ENCODE measurements around the gene PDE4D. TPM values are rescaled to one million over a fixed set of nuclear protein-coding genes. Genes with fewer than 3 reads are reported as not detected.
A peak's percentile ranks its signal among the peaks of the same experiment; 100 is the strongest.

PDE4D gene
- 5.4 TPM for polyA plus RNA-seq (2013, experiment 1 of 2)
- polyA plus RNA-seq (2013, experiment 2 of 2): 5.4 TPM

DNA sequence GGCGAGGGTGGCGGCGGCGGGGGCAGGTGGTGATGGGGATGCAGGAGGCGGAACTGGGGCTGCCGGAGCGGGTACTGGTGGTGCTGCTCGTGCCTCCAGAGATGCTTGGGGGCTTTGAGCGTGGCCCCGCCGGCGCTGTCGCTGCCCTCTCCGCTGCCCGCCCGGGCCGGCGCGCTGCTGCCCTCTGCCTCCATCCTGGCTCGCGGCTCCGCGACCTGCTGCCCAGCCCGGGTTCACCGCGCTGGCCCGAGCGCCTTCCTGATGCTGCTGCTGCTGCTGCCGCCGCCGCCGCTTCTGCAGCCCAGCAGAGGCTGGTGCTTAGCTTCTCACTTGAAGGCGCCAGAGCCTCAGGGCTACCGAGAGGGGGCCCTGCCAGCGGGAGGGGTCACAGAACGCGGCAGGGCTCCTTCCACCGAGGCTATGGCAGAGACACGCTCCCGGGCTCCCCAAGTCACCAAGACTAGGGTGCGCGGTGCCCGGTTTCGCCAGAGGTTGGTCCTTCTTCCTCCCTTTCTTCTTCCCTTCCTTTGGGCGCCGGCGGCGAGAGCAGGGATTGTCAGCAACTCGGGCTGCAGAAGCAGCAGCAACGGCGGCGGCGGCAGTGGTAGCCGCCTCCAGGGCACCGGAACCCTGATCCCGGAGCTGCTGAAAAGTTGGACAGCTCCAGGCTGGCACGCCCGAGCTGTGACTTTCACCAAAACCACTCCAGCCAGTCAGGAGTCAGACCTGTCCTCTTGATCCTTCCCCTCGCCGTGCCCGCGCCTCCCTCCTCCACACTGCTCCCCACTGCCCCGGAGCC is at the start of gene PDE4D:
Gene PDE4D, minus strand, starts transcription at position 298 of the 799 bp plus-strand sequence.
- no peak within 1 kb of the TSS for H3K18ac ChIP-seq (ENCODE audit: low read depth in 1 of 2, low read length in 2 of 2)
- no peak within 1 kb of the TSS for H2AFZ ChIP-seq (ENCODE audit: low read depth, low read length)
- no peaks in the 10 kb centered on the region for H3K79me1 ChIP-seq (replicated peaks; ENCODE audit: low read length, poor library complexity, severe bottlenecking)
- no peak within 1 kb of the TSS for H2BK120ac ChIP-seq (ENCODE audit: low read depth, low read length)
- no peak within 1 kb of the TSS for H2BK12ac ChIP-seq (ENCODE audit: low read length in 2 of 2)
- no peak within 1 kb of the TSS for H4K8ac ChIP-seq (ENCODE audit: low read length)
- H3K4me1 ChIP-seq (ENCODE audit: control insufficient read depth, insufficient read depth, low read depth, low read length): peaks cover 15% of the 10 kb centered on the region
- H2BK5ac ChIP-seq (ENCODE audit: low read depth, low read length, poor library complexity, severe bottlenecking): no peak within 1 kb of the TSS
- H3K9ac ChIP-seq (ENCODE audit: low read length): no peak within 1 kb of the TSS
- H3K27me3 ChIP-seq (ENCODE audit: control insufficient read depth in 1 of 2, insufficient read depth in 1 of 2, low read length in 2 of 2): peaks cover 27 to 51% of the 10 kb centered on the region in 2 experiments
- H3K4me3 ChIP-seq (ENCODE audit: insufficient read depth in 1 of 2, low read depth in 1 of 2, low read length in 2 of 2): peak within 1 kb of the TSS in 1 of 2 experiments; percentile 63
- no peak within 1 kb of the TSS for H2BK15ac ChIP-seq (ENCODE audit: low read depth, poor library complexity, severe bottlenecking)
- H4K91ac ChIP-seq (ENCODE audit: low read length): no peak within 1 kb of the TSS
- H3K27ac ChIP-seq (ENCODE audit: low read length, poor library complexity, severe bottlenecking): no peak within 1 kb of the TSS
- no peak within 1 kb of the TSS for H2AK5ac ChIP-seq (ENCODE audit: low read length, severe bottlenecking)
- WGBS: under 1% methylated on average over 55 of the region's 63 CpGs
- no peak within 1 kb of the TSS for H3K4ac ChIP-seq (ENCODE audit: low read depth in 1 of 2, low read length in 2 of 2)
- peak within 1 kb of the TSS; percentile 59 for H3K4me2 ChIP-seq (ENCODE audit: low read length, poor library complexity, severe bottlenecking)
- no peak within 1 kb of the TSS for H3K23ac ChIP-seq (ENCODE audit: low read length in 2 of 2)
- H3K9me3 ChIP-seq (ENCODE audit: control insufficient read depth, low read length): no peaks in the 10 kb centered on the region
- H3K36me3 ChIP-seq (ENCODE audit: control insufficient read depth in 1 of 2, insufficient read depth in 2 of 2, low read depth in 1 of 2, low read length in 2 of 2): no peaks in the 10 kb centered on the region
- H3K14ac ChIP-seq (ENCODE audit: low read length in 2 of 2): no peak within 1 kb of the TSS
- DNase-seq: peak; percentile 77

DNA sequence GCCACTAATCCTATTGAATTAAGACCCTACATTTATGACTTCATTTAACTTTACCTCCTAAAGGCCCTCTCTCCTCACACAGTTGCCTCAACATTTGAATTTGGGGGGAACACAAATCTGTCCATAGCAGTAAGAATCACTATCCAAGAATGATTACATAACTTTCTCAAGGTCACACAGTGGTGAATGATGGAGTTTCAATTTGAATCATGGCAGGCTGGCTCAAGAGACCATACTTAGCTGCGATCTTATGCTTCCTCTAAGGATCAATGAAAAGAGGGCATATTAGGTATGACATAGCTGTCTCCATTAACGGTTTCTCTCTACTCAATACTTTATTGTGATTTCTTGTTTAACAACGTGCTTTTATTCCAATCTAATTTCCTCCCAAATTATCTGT is 44.1 kb upstream of the PDE4D start:
- H2BK12ac ChIP-seq (ENCODE audit: low read length in 2 of 2): no peak overlapping the region
- H2AK5ac ChIP-seq (ENCODE audit: low read length, severe bottlenecking): no peak overlapping the region
- H3K36me3 ChIP-seq (ENCODE audit: control insufficient read depth in 1 of 2, insufficient read depth in 2 of 2, low read depth in 1 of 2, low read length in 2 of 2): no peaks in the 10 kb centered on the region
- no peak overlapping the region for H3K27ac ChIP-seq (ENCODE audit: low read length, poor library complexity, severe bottlenecking)
- H3K18ac ChIP-seq (ENCODE audit: low read depth in 1 of 2, low read length in 2 of 2): no peak overlapping the region
- WGBS: 97% methylated on average over 3 of the region's 3 CpGs
- no peak overlapping the region for H3K23ac ChIP-seq (ENCODE audit: low read length in 2 of 2)
- H3K4me3 ChIP-seq (ENCODE audit: insufficient read depth in 1 of 2, low read depth in 1 of 2, low read length in 2 of 2): no peak overlapping the region
- no peak overlapping the region for H3K4ac ChIP-seq (ENCODE audit: low read depth in 1 of 2, low read length in 2 of 2)
- no peak for DNase-seq
- H3K4me1 ChIP-seq (ENCODE audit: control insufficient read depth, insufficient read depth, low read depth, low read length): no peaks in the 10 kb centered on the region
- no peak overlapping the region for H2AFZ ChIP-seq (ENCODE audit: low read depth, low read length)
- no peak overlapping the region for H3K9ac ChIP-seq (ENCODE audit: low read length)
- H3K14ac ChIP-seq (ENCODE audit: low read length in 2 of 2): no peak overlapping the region
- no peaks in the 10 kb centered on the region for H3K79me1 ChIP-seq (replicated peaks; ENCODE audit: low read length, poor library complexity, severe bottlenecking)
- H2BK120ac ChIP-seq (ENCODE audit: low read depth, low read length): no peak overlapping the region
- no peaks in the 10 kb centered on the region for H3K27me3 ChIP-seq (ENCODE audit: control insufficient read depth in 1 of 2, insufficient read depth in 1 of 2, low read length in 2 of 2)
- H4K8ac ChIP-seq (ENCODE audit: low read length): no peak overlapping the region
- no peak overlapping the region for H2BK5ac ChIP-seq (ENCODE audit: low read depth, low read length, poor library complexity, severe bottlenecking)
- H2BK15ac ChIP-seq (ENCODE audit: low read depth, poor library complexity, severe bottlenecking): no peak overlapping the region
- no peak overlapping the region for H3K4me2 ChIP-seq (ENCODE audit: low read length, poor library complexity, severe bottlenecking)
- H3K9me3 ChIP-seq (ENCODE audit: control insufficient read depth, low read length): no peaks in the 10 kb centered on the region
- no peak overlapping the region for H4K91ac ChIP-seq (ENCODE audit: low read length)

DNA sequence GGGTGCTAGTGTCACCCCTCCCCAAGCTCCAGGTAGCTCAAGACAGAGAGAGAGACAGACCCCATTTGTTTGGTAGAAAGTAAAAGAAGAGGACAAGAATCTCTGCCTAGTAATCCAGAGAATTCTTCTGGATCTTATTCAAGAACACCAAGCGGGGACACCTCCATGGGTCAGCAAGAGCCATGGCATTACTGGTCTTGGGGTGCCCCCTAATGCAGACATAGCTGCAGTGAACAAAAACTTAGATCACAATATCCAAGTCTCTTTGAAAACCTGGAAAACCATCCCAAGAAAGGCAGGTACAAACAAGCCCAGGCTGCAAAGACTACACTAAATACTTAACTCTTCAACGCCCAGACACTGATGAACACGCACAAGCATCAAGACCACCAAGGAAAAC is 29.9 kb upstream of the PDE4D start:
- no peak overlapping the region for H3K4me3 ChIP-seq (ENCODE audit: insufficient read depth in 1 of 2, low read depth in 1 of 2, low read length in 2 of 2)
- H3K4me1 ChIP-seq (ENCODE audit: control insufficient read depth, insufficient read depth, low read depth, low read length): no peaks in the 10 kb centered on the region
- H4K8ac ChIP-seq (ENCODE audit: low read length): no peak overlapping the region
- H2AFZ ChIP-seq (ENCODE audit: low read depth, low read length): no peak overlapping the region
- no peak overlapping the region for H3K14ac ChIP-seq (ENCODE audit: low read length in 2 of 2)
- DNase-seq: peak; percentile 21
- WGBS: 95% methylated on average over 3 of the region's 3 CpGs
- no peaks in the 10 kb centered on the region for H3K27me3 ChIP-seq (ENCODE audit: control insufficient read depth in 1 of 2, insufficient read depth in 1 of 2, low read length in 2 of 2)
- H3K9ac ChIP-seq (ENCODE audit: low read length): no peak overlapping the region
- H2BK5ac ChIP-seq (ENCODE audit: low read depth, low read length, poor library complexity, severe bottlenecking): no peak overlapping the region
- H3K27ac ChIP-seq (ENCODE audit: low read length, poor library complexity, severe bottlenecking): no peak overlapping the region
- no peak overlapping the region for H2BK15ac ChIP-seq (ENCODE audit: low read depth, poor library complexity, severe bottlenecking)
- no peak overlapping the region for H2BK12ac ChIP-seq (ENCODE audit: low read length in 2 of 2)
- no peak overlapping the region for H4K91ac ChIP-seq (ENCODE audit: low read length)
- no peak overlapping the region for H3K4ac ChIP-seq (ENCODE audit: low read depth in 1 of 2, low read length in 2 of 2)
- H3K18ac ChIP-seq (ENCODE audit: low read depth in 1 of 2, low read length in 2 of 2): no peak overlapping the region
- no peak overlapping the region for H3K4me2 ChIP-seq (ENCODE audit: low read length, poor library complexity, severe bottlenecking)
- no peak overlapping the region for H3K23ac ChIP-seq (ENCODE audit: low read length in 2 of 2)
- H3K36me3 ChIP-seq (ENCODE audit: control insufficient read depth in 1 of 2, insufficient read depth in 2 of 2, low read depth in 1 of 2, low read length in 2 of 2): no peaks in the 10 kb centered on the region
- no peaks in the 10 kb centered on the region for H3K9me3 ChIP-seq (ENCODE audit: control insufficient read depth, low read length)
- no peaks in the 10 kb centered on the region for H3K79me1 ChIP-seq (replicated peaks; ENCODE audit: low read length, poor library complexity, severe bottlenecking)
- H2AK5ac ChIP-seq (ENCODE audit: low read length, severe bottlenecking): no peak overlapping the region
- no peak overlapping the region for H2BK120ac ChIP-seq (ENCODE audit: low read depth, low read length)

DNA sequence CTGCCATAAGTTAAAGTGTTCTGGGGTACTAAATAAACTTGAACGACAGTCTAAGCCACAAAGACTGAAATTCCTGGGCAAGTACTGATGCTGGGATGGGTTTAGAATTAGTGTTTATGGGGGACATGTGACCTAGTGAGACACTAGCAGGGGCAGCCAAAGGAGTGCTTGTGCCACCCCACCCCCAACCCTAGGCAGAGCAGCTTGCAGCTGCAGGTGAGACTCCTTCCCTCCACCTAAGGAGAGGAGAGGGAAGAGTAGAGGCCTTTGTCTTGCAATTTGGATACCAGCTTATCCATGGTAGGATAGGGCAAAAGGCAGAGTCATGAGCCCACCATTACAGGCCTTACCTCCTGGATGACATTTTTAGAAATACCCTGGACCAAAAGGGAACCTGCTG is 28.7 kb upstream of the PDE4D start:
- Histone ChIP-seq H3K9ac (ENCODE audit: low read length) (no peak overlapping the region), H3K18ac (ENCODE audit: low read depth in 1 of 2, low read length in 2 of 2) (no peak overlapping the region), H4K91ac (ENCODE audit: low read length) (no peak overlapping the region), H3K27ac (ENCODE audit: low read length, poor library complexity, severe bottlenecking) (no peak overlapping the region), H3K4ac (ENCODE audit: low read depth in 1 of 2, low read length in 2 of 2) (no peak overlapping the region), H4K8ac (ENCODE audit: low read length) (no peak overlapping the region), H2AK5ac (ENCODE audit: low read length, severe bottlenecking) (no peak overlapping the region), H3K9me3 (ENCODE audit: control insufficient read depth, low read length) (no peaks in the 10 kb centered on the region), H2BK120ac (ENCODE audit: low read depth, low read length) (no peak overlapping the region), H3K4me3 (ENCODE audit: insufficient read depth in 1 of 2, low read depth in 1 of 2, low read length in 2 of 2) (no peak overlapping the region), H3K79me1 (replicated peaks; ENCODE audit: low read length, poor library complexity, severe bottlenecking) (no peaks in the 10 kb centered on the region), H3K4me2 (ENCODE audit: low read length, poor library complexity, severe bottlenecking) (no peak overlapping the region), H2BK15ac (ENCODE audit: low read depth, poor library complexity, severe bottlenecking) (no peak overlapping the region), H3K27me3 (ENCODE audit: control insufficient read depth in 1 of 2, insufficient read depth in 1 of 2, low read length in 2 of 2) (no peaks in the 10 kb centered on the region), H2AFZ (ENCODE audit: low read depth, low read length) (no peak overlapping the region), H2BK5ac (ENCODE audit: low read depth, low read length, poor library complexity, severe bottlenecking) (no peak overlapping the region), H3K36me3 (ENCODE audit: control insufficient read depth in 1 of 2, insufficient read depth in 2 of 2, low read depth in 1 of 2, low read length in 2 of 2) (no peaks in the 10 kb centered on the region), H3K23ac (ENCODE audit: low read length in 2 of 2) (no peak overlapping the region), H3K14ac (ENCODE audit: low read length in 2 of 2) (no peak overlapping the region), H2BK12ac (ENCODE audit: low read length in 2 of 2) (no peak overlapping the region), H3K4me1 (ENCODE audit: control insufficient read depth, insufficient read depth, low read depth, low read length) (no peaks in the 10 kb centered on the region)
- no peak for DNase-seq
- WGBS: 44% methylated on average over 1 of the region's 1 CpG

All from mesenchymal stem cell (in vitro differentiated cells and primary cell).